ENCODE results near the gene ANG.
"Not testable (repeated sequence)": the region's sequence is repeated elsewhere in the genome, so short reads cannot be mapped to it uniquely, and the experiment has no call there.

The ANG gene

DNA sequence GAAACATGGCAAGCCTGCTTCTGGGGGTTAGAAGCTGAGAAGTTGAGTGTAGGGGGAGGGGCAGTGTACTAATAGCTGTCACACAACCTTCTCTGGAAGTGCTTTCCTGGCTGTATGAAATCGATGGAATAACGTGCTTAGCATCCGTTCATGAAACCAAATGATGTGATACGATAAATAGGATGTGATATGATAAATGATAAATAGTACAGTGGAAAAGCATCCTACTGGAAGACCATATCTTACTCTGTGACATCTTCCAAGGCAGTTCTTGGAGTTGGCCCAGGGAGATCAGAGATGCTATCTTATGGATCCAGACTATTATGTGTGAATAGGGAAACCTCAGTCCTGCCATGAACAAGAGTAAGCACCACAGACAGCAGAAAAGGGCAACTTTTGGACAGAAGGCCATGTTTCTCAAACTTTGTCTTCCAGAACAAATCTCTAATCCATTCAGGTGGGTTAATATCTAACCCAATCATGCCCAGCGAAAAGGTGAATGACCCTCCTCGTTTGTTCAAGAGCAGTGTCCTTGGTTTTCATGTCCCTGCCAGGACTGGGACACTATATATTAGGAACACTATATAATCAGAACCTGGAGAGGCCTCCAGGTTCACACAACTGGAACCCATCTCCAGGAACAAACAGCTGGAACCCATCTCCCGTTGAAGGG, at the start of gene ANG:
ANG (plus strand) TSS at position 598 of the 673 bp plus-strand sequence. CDS start 4,801 bp downstream, outside the sequence.
- DNase-seq: no peak

DNA sequence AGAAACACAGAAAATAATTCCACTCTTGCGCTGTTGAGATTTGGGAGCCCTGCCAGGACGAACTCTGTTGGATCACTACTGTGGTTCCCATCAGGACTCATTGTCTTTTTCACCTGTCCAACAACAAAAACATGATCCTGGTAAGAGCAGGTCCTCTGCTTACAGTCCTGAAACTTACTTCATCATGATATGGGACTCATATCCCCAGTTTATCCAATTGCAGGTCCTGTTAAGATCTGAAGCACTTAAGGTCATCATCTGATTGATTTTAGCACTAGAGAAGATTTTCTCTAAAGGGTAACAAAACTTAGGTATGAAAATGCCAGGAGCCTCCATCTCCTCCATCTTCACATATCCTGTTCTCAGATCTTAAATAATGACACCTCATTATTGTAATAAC, 47.0 kb upstream of the ANG start, which contains the start of gene OR6S1:
OR6S1 (minus strand) TSS at position 101 of the 400 bp plus-strand sequence; CDS start at position 101, 0 bp downstream.
- no peak for DNase-seq

DNA sequence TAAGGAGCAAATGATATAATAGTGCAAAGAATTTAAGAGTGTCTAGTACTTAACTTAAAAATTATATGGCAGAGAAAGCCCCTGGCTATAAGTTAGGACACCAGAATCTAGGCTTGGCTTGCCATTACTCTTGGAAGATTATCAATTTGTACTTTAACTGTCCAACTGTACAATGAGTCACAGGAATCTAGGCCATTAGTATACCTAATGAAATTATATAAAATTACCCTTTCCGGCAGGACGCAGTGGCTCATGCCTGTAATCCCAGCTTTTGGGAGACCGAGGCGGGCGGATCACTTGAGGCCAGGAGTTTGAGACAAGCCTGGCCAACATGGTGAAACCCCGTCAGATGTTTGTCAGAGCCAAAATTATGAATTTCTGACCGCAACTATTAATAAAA, 46.4 kb upstream of the ANG start:
- no peak for DNase-seq

DNA sequence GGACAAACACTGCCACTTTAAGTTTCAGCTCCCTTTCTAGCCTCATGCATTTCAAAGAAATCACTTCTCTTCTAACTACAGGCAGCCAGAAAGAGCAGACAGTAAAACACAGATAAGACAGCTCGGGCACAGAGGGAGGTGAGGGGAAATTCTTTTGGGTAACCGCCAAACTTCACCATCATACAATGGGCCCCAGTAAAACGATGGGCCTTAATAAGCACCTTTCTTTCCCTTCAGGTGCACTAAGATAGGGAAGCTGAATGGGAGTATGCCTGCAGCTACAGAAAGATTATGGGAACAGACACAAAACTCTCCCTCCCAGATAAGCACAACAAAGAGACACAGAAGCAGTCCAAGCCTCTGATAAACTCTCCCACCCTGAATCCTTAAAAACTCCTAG, 45.8 kb upstream of the ANG start:
- not testable (repeated sequence) for DNase-seq

DNA sequence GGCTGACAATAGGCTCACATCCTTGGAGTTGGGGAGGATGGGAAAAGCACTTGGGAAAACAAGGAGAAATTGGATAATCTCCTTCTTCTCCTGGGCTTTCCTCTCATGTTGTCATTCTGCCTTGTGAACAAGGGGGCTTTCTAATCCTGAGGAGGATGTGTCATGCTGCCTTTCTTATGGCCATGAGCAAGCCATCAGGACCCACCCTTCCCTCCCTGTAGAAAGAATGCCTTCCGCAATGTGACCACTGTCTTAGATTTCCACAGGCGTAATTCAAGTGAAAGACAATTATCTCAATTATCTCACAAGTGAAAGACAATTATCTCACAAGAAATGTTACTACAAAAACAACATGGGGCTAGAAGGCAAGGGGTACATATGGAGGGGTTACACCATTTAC, 44.0 kb upstream of the ANG start:
- DNase-seq: no peak

DNA sequence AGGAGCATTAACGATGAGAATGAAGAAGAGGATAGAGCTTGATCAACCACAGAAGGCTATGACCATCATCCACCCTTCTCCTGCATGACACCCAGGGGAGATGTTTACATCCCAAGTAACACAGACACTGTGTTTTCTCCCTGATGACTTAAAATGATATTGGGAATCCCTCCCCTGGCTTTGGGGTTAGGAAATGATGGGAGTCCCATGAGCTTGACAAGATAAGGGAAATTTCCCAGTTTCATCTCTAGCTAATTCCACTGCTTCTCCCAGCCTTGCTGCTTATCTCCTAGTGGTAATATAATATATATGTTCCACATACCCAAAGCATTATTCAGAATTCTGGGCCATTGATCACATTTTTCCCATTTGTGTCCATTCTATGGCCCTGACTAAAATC, 43.1 kb upstream of the ANG start:
- DNase-seq: no peak

DNA sequence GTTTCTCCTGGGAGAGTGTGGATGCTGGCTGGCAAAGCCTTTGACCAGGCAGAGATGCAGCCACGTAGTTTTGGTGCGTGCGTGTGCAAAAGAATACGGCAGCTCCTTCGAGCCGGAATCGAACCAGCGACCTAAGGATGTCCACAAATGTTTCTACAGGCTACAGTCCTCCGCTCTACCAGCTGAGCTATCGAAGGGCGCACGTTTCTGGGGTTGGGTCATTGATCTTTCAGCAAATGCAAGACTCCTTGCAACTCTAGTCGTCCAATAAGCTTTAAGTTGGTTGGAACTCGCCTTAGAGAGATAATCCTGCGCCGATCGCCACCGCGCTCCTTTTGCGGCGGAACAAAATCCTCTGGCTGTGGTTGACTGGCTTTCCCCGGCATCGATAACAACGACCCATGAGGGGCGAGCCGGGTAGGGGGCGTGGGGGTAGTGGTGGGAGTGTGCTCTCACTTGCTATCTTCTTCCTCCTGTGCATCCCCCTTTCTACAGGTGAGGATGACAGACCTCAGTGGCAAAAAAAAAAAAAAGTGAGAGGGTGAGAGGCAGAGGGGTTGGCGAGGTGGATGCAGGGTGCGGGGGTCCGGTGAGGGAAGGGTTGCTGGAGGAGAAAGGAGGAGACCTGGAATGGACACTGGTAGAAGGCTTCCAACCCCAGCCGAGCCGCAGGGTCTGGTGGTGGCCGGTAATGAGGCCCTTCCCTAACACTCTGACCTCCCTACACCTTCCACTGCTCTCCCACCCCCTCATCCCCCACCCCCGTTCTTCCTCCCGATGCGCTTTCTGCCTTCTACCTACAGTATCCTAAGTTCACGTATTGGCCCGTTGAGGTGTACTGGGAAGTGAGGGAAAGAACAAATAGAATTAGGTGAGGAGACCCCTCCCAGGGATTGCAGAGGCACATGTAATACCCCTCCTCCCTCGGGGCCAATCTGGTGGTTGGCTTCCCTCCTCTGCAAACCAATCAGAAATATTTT, 35.3 kb upstream of the ANG start:
- DNase-seq: no peak

DNA sequence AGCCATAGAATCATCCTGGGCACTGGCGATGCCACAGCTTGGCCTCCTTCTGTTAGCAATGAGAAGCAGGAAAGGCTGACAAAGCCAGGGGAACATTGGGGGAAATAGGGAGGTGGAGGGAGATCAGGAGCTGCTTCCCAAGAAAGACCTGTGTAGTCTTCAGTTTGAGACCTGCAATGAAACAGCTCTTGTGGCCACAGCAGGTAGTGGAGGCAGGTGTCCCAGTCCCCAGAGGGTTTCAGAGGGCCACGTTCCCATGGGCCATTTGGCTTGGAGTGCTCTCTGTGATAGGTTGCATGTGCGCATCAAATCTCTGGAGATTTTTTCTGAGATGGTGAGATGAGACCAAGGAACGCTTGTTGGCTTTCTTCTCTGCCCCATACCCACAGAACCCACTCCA, 32.7 kb upstream of the ANG start:
- no peak for DNase-seq

DNA sequence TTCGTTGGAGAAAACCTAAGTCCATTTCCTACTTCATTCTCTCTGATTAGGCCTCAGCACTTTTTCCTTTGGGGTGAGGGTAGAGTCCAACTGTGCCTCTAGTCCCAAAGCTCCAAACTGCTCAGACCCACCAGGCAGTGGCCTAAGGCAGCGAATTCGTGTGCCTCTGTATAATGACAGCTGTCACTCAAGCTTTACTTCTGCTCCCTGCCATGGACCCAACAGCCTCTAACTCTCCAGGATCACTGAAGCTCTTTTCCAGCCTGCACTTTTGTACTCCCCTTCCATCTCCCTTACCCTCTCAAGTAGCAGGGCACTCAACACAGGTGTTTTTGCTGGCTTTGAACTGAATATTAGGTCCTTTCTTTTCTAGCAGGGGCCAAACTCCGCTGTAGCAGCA, 32.3 kb upstream of the ANG start:
- DNase-seq: no peak

DNA sequence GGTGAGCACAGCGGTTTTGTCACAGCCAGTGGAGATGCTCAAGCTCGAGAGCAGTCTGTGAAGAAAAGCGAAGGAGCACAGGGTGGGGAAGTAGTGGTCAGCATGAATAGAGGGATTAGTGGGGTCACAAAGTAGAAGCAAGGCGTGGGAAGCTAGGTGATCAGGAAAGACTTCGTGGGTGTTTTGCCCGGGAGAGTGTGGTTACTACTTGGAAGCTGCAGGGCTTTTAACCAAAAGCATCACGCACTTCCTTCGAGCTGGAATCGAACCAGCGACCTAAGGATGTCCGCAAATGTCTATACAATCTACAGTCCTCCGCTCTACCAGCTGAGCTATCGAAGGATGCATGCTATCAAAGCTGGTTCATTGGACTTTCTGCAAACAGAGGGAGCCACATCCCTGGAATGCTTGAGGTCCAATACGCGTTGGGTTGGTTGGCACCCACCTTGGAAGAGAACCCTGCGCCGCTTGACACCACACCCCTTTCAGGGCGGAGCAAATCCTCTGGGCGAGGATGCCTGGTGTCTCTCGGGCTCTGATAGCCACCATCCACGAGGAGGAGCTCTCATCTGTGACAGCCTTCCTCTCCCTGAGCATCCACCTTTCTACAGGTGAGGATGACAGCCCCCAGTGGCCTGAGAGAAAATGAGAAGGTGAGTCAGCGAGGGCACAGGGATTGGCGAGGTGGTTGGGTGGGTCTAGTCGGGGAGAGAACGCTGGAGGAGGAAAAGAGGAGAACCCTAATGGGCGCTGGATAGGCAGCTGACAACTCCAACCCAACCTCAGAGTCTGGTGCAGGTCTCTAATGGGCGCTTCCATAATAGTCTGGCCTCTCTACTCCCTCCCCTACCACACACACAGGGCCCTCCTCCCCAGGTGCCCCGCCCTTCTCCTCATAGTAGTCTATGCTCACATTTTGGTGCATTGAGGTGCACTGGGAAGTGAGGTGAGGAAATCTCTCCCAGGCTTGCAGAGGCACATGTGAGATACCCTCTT, 31.1 kb upstream of the ANG start:
- DNase-seq: no peak

DNA sequence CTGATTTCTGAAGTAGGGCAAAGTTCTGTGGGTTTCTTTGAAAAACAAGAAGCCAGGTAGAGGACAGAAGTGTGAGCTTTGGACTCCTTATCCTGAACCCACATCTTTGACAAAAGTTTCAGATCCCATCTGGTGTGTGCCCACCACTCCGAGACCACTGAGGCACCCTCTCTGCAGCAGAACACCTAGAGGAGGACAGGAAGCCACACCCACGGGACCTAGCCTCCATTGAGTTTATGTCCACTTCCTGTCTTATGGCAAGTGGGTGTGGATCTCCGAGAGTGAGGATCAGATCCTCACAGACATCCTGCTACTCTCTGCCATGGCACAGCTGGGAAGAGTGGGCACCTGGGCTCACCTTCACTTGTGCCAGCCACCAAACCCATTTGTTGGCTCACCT, 30.3 kb upstream of the ANG start:
- DNase-seq: no peak

DNA sequence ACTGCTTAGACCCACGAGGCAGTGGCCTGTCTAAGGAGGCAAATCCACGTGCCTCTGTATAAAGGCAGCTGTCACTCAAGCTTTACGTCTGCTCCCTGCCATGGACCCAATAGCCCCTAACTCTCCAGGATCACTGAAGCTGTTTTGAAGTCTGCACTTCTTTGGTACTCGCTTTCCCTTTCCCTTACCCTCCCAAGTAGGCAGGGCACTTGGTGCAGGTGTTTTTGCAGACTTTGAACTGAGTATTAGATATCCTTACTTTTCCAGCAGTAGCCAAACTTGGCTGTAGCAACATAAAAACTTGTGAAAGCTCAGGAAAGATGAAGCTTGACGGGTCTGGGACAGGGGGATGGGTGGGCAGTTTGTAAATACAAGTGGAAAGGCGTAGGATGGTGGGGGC, 29.2 kb upstream of the ANG start:
- DNase-seq: no peak

DNA sequence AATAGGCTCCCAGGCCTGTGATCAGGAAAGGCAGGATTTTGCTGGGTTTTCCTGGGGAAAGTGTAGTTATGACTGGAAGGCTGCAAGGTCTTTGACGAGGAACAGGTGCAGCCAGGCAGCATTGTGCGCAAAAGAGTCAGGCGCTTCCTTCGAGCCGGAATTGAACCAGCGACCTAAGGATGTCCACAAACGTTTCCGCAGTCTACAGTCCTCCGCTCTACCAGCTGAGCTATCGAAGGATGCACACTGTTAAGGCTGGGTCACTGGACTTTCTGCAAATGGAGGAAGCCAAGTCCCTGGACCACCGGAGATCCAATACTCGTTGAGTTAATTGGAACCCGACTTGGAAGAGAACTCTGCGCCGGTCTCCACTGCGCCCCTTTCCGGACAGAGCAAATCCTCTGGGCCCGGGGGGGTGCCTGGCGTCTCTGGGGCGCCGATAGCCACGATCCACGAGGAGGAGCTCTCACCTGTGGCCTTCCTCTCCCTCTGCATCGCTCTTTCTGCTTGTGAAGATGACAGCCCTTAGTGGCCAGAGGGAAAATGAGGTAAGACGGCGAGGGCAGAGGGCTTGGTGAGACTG, 28.7 kb upstream of the ANG start:
- no peak for DNase-seq

DNA sequence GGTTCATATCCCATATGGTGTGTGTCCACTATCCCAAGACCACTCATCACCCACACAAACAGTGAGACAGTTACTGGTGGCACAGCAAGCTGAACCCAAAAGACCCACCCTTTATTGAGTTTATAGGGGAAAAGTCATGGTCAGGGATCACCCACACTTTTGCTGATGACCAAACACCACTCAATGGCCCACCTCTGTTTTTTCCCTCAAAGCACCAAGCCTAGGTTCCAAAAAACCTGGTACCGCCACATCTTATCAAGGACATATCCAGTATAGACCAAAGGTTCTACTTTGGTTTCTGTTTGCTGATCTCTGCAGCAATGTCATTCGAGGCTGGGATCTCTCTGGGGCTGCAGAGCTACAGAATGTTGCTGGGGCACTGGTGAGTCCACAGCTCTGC, 27.4 kb upstream of the ANG start:
- no peak for DNase-seq

DNA sequence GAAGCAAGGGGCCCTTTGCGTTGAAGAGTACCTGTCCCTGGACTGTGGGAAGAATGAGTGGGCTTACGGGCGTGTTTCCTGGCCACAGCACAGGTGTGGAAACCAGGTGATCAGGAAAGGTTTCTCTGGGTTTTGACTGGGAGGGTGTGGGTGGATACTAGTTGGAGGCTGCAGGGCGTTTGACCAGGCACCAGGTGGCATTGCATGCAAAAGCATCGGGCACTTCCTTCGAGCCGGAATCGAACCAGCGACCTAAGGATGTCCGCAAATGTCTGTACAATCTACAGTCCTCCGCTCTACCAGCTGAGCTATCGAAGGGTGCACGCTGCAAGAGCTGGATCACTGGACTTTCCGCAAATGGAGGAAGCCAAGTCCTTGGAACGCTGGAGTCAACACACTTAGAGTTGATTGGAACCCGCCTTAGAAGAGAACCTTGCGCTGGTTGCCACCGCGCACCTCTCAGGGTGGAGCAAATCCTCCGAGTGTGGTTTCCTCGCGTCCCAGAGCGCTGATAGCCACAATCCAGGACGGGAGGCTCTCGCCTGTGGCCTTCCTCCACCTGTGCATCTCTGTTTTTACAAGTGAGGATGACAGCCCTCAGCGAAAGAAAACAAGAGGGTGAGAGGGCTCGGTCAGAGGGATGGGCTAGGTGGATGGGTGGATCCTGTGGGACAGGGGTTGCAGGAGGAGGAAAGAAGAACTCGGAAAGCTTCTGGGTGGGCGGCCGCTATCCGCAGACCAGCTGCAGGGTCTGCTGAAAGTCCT, 25.4 kb upstream of the ANG start:
- no peak for DNase-seq

DNA sequence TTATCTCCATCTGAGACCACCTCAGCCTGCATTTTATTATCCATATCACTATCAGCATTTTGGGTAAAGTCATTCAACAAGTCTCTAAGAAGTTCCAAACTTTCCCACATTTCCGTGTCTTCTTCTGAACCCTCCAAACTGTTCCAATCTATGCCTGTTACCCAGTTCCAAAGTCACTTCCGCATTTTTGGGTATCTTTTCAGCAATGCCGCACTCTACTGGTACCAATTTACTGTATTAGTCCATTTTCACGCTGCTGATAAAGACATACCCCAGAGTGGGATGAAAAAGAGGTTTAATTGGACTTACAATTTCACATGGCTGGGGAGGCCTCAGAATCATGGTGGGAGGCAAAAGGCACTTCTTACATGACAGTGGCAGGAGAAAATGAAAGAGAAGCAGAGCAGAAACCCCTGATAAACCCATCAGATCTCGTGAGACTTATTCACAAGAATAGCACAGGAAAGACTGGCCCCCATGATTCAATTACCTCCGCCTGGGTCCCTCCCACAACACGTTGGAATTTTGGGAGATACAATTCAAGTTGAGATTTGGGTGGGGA, 22.1 kb upstream of the ANG start:
- DNase-seq: not testable (repeated sequence)

DNA sequence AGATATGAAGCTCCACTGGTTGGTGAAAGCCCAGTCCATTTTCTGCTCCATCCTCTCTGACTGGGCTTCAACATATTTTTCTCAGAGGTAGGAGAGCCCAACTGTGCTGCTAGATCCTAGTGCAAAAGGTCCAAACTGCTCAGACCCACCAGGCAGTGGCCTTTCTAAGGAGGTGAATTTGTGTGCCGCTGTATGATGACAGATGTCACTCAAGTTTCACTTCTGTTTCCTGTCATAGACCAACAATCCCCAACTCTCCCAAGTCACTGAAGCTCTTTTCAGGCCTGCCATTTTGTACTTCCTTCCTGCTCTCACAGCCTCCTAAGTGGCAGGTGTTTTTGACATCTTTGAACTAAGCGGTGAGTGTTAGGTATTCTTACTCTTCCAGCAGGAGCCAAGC, 20.6 kb upstream of the ANG start:
- DNase-seq: no peak

DNA sequence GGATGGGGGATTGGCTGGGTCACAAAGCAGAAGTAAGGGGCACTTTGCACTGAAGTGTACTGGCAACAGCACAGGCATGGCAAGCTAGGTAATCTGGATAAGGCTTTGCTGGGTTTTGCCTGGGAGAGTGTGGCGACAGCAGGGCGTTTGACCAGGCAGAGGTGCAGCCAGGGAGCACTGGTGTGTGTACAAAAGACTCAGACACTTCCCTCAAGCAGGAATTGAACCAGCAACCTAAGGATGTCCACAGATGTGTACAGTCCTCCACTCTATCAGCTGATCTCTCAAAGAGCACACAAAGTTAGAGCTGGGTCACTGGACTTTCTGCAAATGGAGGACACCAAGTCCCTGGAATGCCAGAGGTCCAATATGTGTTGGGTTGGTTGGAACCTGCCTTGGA, 19.6 kb upstream of the ANG start:
- DNase-seq: no peak

DNA sequence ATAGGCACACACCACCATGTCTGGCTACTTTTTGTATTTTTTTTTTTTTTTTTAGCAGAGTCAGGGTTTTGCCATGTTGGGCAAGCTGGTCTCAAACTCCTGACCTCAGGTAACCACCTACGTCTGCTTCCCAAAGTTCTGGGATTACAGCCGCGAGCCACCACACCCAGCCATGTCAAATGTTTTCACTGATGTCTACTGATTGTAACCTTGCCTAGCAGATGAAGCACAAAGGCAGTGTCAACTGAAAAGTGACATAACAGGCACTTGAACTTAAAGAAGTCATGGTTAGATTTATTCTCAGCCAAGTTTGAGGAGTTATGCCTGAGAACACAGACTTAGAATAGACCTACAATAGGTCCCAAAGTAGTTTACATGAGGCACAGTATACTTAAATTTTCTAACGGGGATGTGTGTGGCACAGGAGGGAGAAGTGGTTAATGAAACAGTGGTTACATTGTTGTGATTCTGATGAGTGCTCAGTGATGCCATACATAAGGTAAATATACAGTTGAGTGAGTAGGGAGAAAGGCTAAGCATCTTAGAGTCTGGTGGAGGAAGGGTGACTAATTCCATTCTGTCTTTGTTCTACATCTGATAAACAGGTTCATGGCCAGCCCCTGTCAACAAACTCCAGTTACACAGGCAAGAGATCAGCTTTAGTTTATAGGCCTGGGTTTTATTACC, 16.8 kb upstream of the ANG start:
- no peak for DNase-seq

DNA sequence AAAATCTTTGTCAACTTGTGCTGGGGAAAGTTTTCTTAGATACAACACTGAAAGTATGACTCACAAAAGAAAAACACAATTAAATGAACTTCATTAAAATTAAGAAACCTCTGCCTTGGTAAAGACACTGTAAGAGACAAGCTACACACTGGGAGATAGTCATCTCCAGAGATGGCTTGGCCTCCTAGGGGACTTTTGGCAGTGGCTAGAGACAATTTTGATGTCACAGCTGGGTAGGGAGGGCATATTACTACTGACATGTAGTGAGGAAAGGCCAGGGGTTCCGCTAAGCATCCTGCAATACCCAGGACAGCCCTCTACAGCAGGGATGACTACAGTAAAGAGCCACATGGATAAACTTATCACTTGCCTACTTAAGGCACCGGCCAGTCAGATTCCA, 12.9 kb upstream of the ANG start:
- DNase-seq: no peak

DNA sequence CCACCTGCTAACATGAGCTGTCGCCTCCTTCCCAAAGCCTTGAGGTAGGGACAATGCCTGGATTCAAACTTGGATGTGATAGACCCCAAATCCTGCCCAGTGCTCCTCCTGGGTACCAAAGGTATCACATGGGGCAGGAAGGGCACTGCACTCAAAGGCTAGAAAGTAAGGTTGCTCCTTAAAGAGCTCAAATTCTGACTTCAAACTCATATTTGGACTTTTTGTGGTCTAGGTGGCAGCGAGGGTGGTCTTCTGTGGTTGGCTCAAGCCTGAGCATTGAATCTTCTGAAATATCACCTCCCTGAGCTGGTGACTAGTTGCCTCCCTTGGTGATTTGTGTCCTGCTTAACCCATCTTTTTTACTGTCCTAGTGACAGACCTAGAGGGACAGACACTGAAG, 12.5 kb upstream of the ANG start:
- DNase-seq: no peak
